Sigmoid colon (tissue), 4 donors: ENCODE results near the gene TAF12.

ENCODE experiments used
- EP300 ChIP-seq, 4 donors: sonication (generic); formaldehyde crosslinking; IDR thresholded peaks; one replicate each; pipeline ENCODE4 v1.6.1; 2017; ENCODE audit warnings: antibody characterized with exemption in 4 of 4
- POLR2A ChIP-seq, 2 donors: fragments of 450-650 bp; IDR thresholded peaks; one replicate each; pipeline ENCODE4 v1.6.1; 2016; ENCODE audit warnings: antibody characterized with exemption in 2 of 2, mild to moderate bottlenecking in 2 of 2, moderate library complexity in 2 of 2
- POLR2AphosphoS5 ChIP-seq, 4 donors: sonication (generic); formaldehyde crosslinking; IDR thresholded peaks; one replicate each; pipeline ENCODE4 v1.6.1; 2017; ENCODE audit warnings: antibody characterized with exemption in 4 of 4
- TF ChIP-seq, protein P1 (sequence below), 4 experiments: fragments of 450-650 bp in 3 of 4; fragments of 200-600 bp in 1 of 4; IDR thresholded peaks; one replicate each; pipeline ENCODE4 v1.5.1; 2016 to 2019; ENCODE audit warnings: antibody characterized with exemption in 4 of 4, mild to moderate bottlenecking in 3 of 4, moderate library complexity in 2 of 4

DNA sequence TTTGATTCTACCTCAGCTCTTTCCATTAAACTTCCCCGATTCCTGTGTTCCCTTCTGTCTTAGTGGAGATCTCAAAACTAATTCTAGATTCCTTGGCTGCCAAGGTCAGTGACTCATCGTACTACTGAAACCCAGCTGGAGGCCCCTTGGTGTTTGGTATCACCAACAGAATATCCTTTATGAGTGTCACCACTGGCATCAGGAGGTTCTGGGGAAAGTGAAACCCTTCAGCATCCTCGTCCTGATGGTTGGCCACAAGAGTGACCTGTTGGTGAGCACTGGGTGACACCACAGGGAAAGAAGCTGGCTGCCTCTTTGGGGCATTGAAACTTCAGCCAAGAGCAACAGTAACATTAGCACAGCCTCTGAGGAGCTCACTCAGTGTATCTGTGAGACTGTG, 41.2 kb downstream of the TAF12 start:
- TF ChIP-seq POLR2AphosphoS5 (IDR thresholded peaks at IDR 0.05) (no peak), POLR2A (IDR thresholded peaks at IDR 0.05) (no peak), EP300 (IDR thresholded peaks at IDR 0.05) (no peak)
- TF ChIP-seq, protein P1, sequence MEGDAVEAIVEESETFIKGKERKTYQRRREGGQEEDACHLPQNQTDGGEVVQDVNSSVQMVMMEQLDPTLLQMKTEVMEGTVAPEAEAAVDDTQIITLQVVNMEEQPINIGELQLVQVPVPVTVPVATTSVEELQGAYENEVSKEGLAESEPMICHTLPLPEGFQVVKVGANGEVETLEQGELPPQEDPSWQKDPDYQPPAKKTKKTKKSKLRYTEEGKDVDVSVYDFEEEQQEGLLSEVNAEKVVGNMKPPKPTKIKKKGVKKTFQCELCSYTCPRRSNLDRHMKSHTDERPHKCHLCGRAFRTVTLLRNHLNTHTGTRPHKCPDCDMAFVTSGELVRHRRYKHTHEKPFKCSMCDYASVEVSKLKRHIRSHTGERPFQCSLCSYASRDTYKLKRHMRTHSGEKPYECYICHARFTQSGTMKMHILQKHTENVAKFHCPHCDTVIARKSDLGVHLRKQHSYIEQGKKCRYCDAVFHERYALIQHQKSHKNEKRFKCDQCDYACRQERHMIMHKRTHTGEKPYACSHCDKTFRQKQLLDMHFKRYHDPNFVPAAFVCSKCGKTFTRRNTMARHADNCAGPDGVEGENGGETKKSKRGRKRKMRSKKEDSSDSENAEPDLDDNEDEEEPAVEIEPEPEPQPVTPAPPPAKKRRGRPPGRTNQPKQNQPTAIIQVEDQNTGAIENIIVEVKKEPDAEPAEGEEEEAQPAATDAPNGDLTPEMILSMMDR (IDR thresholded peaks at IDR 0.05) = no peak
